H1 (cell line): ENCODE measurements around the gene CARM1. TPM values are rescaled to one million over a fixed set of nuclear protein-coding genes. Genes with fewer than 3 reads are reported as not detected.

Source experiments
- CTCF ChIA-PET: fragments of 300-600 bp; sonication (Branson Sonifier 250); formaldehyde crosslinking; loops from one replicate; lab custom pipeline; 2021; ENCODE audit not compliant: partially characterized antibody; lab: Charles Lee
- POLR2A ChIA-PET: fragments of 300-600 bp; sonication (Branson Sonifier 250); formaldehyde crosslinking; loops from one replicate; lab custom pipeline; 2021; ENCODE audit warnings: inconsistent platforms; ENCODE audit not compliant: partially characterized antibody; lab: Charles Lee
- DNase-seq, 2 experiments: peaks; one replicate each; pipeline versions ENCODE4 v3.0.0 to v3.0.0-alpha.2; 2010 to 2022; ENCODE audit warnings: low spot score in 2 of 2, low read depth in 1 of 2, mixed read lengths in 1 of 2
- FAIRE-seq: peaks from 2 replicates; lab custom pipeline; 2011; peaks lifted over from hg19 to GRCh38; lab: Jason Lieb, UNC
- H2AFZ ChIP-seq: 2 replicates; pipeline ENCODE4 v1.8.1; 2012; ENCODE audit warnings: low read length, inconsistent platforms
- H2AK5ac ChIP-seq: 2 replicates; pipeline ENCODE4 v1.6.1; 2013; ENCODE audit warnings: low read depth, low read length
- H2BK120ac ChIP-seq: replicated peaks from 2 replicates; pipeline ENCODE3; 2013; ENCODE audit warnings: low read depth, low read length, inconsistent platforms
- H2BK12ac ChIP-seq: 2 replicates; pipeline ENCODE4 v1.6.1; 2013; ENCODE audit warnings: low read depth, low read length
- H2BK15ac ChIP-seq: 2 replicates; pipeline ENCODE4 v1.6.1; 2013; ENCODE audit warnings: low read length
- H2BK20ac ChIP-seq: 2 replicates; pipeline ENCODE4 v1.6.1; 2013; ENCODE audit warnings: low read length
- H2BK5ac ChIP-seq: 2 replicates; pipeline ENCODE4 v1.6.1; 2013; ENCODE audit warnings: low read depth, low read length
- H3K14ac ChIP-seq: 2 replicates; pipeline ENCODE4 v1.6.1; 2013; ENCODE audit warnings: inconsistent platforms; ENCODE audit not compliant: insufficient read length
- H3K18ac ChIP-seq: 2 replicates; pipeline ENCODE4 v1.6.1; 2013; ENCODE audit warnings: low read length; ENCODE audit errors: extremely low read depth
- H3K23ac ChIP-seq: 2 replicates; pipeline ENCODE4 v1.6.1; 2013; ENCODE audit warnings: inconsistent platforms; ENCODE audit not compliant: insufficient read length
- H3K23me2 ChIP-seq: 2 replicates; pipeline ENCODE4 v1.6.1; 2013; ENCODE audit warnings: low read depth, low read length
- H3K27ac ChIP-seq: 2 replicates; pipeline ENCODE4 v1.6.1; 2011; ENCODE audit warnings: low read depth, low read length, inconsistent platforms
- H3K27me3 ChIP-seq, 4 experiments: replicated peaks in 1 of 4; 1 replicate in 1 of 4; 2 replicates in 3 of 4; pipeline versions ENCODE4 v1.6.1 to v1.8.1; 2011 to 2013; ENCODE audit warnings: low read length in 3 of 4, mild to moderate bottlenecking in 3 of 4, inconsistent platforms in 2 of 4, mixed read lengths in 2 of 4, moderate library complexity in 1 of 4; ENCODE audit not compliant: control insufficient read depth in 3 of 4, insufficient read depth in 3 of 4; ENCODE audit errors: extremely low read depth in 1 of 4
- H3K36me3 ChIP-seq, 4 experiments: 2 replicates each; pipeline versions ENCODE4 v1.6.1 to v1.8.1; 2011 to 2013; ENCODE audit warnings: mild to moderate bottlenecking in 4 of 4, low read length in 3 of 4, moderate library complexity in 2 of 4, control low read depth in 1 of 4, inconsistent platforms in 1 of 4; ENCODE audit not compliant: insufficient read depth in 4 of 4, control insufficient read depth in 2 of 4
- H3K4ac ChIP-seq: replicated peaks from 2 replicates; pipeline ENCODE3; 2013; ENCODE audit warnings: low read length, low read depth, mixed read lengths, inconsistent platforms; ENCODE audit not compliant: insufficient read length
- H3K4me1 ChIP-seq, 4 experiments: replicated peaks in 1 of 4; 1 replicate in 1 of 4; 2 replicates in 3 of 4; pipeline versions ENCODE4 v1.6.1 to v1.8.1; 2011 to 2013; ENCODE audit warnings: low read length in 3 of 4, inconsistent platforms in 2 of 4, mixed read lengths in 1 of 4; ENCODE audit not compliant: insufficient read depth in 4 of 4, control insufficient read depth in 3 of 4
- H3K4me2 ChIP-seq, 2 experiments: 2 replicates each; pipeline versions ENCODE4 v1.6.1 to v1.8.1; 2011 to 2013; ENCODE audit warnings: low read depth in 2 of 2, low read length in 2 of 2, control low read depth in 1 of 2, inconsistent platforms in 1 of 2, mild to moderate bottlenecking in 1 of 2; ENCODE audit not compliant: insufficient read depth in 1 of 2
- H3K4me3 ChIP-seq, 4 experiments: fragments of 200-600, 300-600 bp in 1 of 4; sonication (generic), shearing (Covaris generic), sonication (Bioruptor Twin) in 1 of 4; 2 replicates each; pipeline versions ENCODE4 v1.5.1 to v1.8.1; 2011 to 2016; ENCODE audit warnings: low read length in 4 of 4, low read depth in 3 of 4, control low read depth in 2 of 4, inconsistent platforms in 2 of 4, mild to moderate bottlenecking in 2 of 4, mixed read lengths in 1 of 4, moderate library complexity in 1 of 4; ENCODE audit not compliant: insufficient read depth in 2 of 4; ENCODE audit errors: extremely low read depth in 1 of 4
- H3K56ac ChIP-seq: replicated peaks from 2 replicates; pipeline ENCODE3; 2013; ENCODE audit warnings: low read depth, mild to moderate bottlenecking, mixed read lengths, low read length, inconsistent platforms; ENCODE audit not compliant: insufficient read length
- H3K79me1 ChIP-seq: 2 replicates; pipeline ENCODE4 v1.6.1; 2013; ENCODE audit warnings: low read depth, low read length, control low read depth
- H3K79me2 ChIP-seq, 2 experiments: 2 replicates each; pipeline versions ENCODE4 v1.6.1 to v1.8.1; 2012 to 2013; ENCODE audit warnings: low read length in 2 of 2, mild to moderate bottlenecking in 2 of 2, inconsistent platforms in 1 of 2; ENCODE audit not compliant: insufficient read depth in 2 of 2, control insufficient read depth in 1 of 2
- H3K9ac ChIP-seq, 4 experiments: replicated peaks in 1 of 4; 1 replicate in 1 of 4; 2 replicates in 3 of 4; pipeline versions ENCODE4 v1.6.1 to v1.8.1; 2011 to 2013; ENCODE audit warnings: low read depth in 3 of 4, low read length in 3 of 4, control low read depth in 2 of 4, mild to moderate bottlenecking in 2 of 4, moderate library complexity in 2 of 4, inconsistent platforms in 1 of 4; ENCODE audit errors: extremely low read depth in 1 of 4
- H3K9me3 ChIP-seq, 2 experiments: 2 replicates each; pipeline versions ENCODE4 v1.6.1 to v1.8.1; 2012 to 2013; ENCODE audit warnings: mild to moderate bottlenecking in 2 of 2, moderate library complexity in 2 of 2, control low read depth in 1 of 2, inconsistent platforms in 1 of 2, low read depth in 1 of 2, low read length in 1 of 2, mixed read lengths in 1 of 2; ENCODE audit not compliant: insufficient read depth in 2 of 2
- H4K20me1 ChIP-seq, 2 experiments: replicated peaks in 1 of 2; 2 replicates each; pipeline versions ENCODE3 to v1.8.1; 2011 to 2013; ENCODE audit warnings: inconsistent platforms in 2 of 2, low read length in 2 of 2, mild to moderate bottlenecking in 1 of 2; ENCODE audit not compliant: insufficient read depth in 2 of 2, control insufficient read depth in 1 of 2
- H4K5ac ChIP-seq: 2 replicates; pipeline ENCODE4 v1.6.1; 2013; ENCODE audit warnings: low read length, low read depth, mixed read lengths, inconsistent platforms; ENCODE audit not compliant: insufficient read length
- H4K8ac ChIP-seq: 2 replicates; pipeline ENCODE4 v1.8.0; 2013; ENCODE audit warnings: mild to moderate bottlenecking, moderate library complexity, low read length, inconsistent platforms; ENCODE audit not compliant: insufficient read depth; ENCODE audit errors: extremely low read depth
- H4K91ac ChIP-seq: replicated peaks from 2 replicates; pipeline ENCODE3; 2013; ENCODE audit warnings: low read length, mixed read lengths, inconsistent platforms; ENCODE audit not compliant: insufficient read length
- ASH2L ChIP-seq: fragments of 200-600, 300-600 bp; sonication (generic); IDR thresholded peaks from one replicate; pipeline ENCODE4 v1.7.1; 2017; ENCODE audit warnings: low read length
- EZH2 ChIP-seq: fragments of 200-600 bp; sonication (generic); IDR thresholded peaks from 2 replicates; pipeline ENCODE4 v1.7.1; 2012; ENCODE audit warnings: low read depth, mild to moderate bottlenecking, moderate library complexity, low read length, inconsistent platforms; ENCODE audit not compliant: severe bottlenecking
- GTF2F1 ChIP-seq: IDR thresholded peaks from 2 replicates; pipeline ENCODE4 v1.6.1; 2012; ENCODE audit warnings: low read depth, low read length, improper control_type of control experiment, borderline replicate concordance
- RBBP5 ChIP-seq: IDR thresholded peaks from 2 replicates; pipeline ENCODE4 v1.7.1; 2012; ENCODE audit warnings: low read depth, mild to moderate bottlenecking, inconsistent platforms, low read length, moderate library complexity, borderline replicate concordance
- WGBS, 2 experiments: shearing (Covaris generic) in 1 of 2; methylation state at CpG; one replicate each; pipeline versions ENCODE4 v1.1.6 to v1.1.7; 2013 to 2015; ENCODE audit warnings: low lambda C conversion rate in 2 of 2, mixed read lengths in 2 of 2, inconsistent platforms in 1 of 2, low coverage in 1 of 2, missing lambda C conversion rate in 1 of 2; ENCODE audit not compliant: insufficient replicate concordance in 2 of 2, insufficient coverage in 1 of 2, insufficient read length in 1 of 2; ENCODE audit errors: extremely low coverage in 1 of 2, missing lambda C conversion rate in 1 of 2; 5-methylcytosine and 5-hydroxymethylcytosine counted together
- polyA plus RNA-seq, 7 experiments: library from polyadenylated mRNA; depleted of rRNA in 3 of 7; stranded (reverse) in 5 of 7; unstranded in 2 of 7; fragments of >200 nt in 5 of 7; fragments of 200-250 nt in 2 of 7; gene quantifications; 1 replicate in 5 of 7; 2 replicates in 1 of 7; 4 replicates in 1 of 7; pipeline versions ENCODE4 v1.2.1 to v1.2.3, GENCODE V29; 2011 to 2013; ENCODE audit warnings: missing spikeins in 2 of 7, mixed read lengths in 2 of 7
- total RNA-seq: library from RNA; stranded (reverse); fragmentation: NEBNext Ultra II Directional; extraction: Animal tissue kit (Norgen Biotek cat#: 25700); gene quantifications from 2 replicates; pipeline ENCODE4 v1.2.1, GENCODE V29; 2021

Gene CARM1
- total and polyA plus RNA-seq, 2 of the 8 experiments (the other 6 are each of a cell fraction or from before 2014, with no cell fraction given) = 134 to 164 TPM

DNA sequence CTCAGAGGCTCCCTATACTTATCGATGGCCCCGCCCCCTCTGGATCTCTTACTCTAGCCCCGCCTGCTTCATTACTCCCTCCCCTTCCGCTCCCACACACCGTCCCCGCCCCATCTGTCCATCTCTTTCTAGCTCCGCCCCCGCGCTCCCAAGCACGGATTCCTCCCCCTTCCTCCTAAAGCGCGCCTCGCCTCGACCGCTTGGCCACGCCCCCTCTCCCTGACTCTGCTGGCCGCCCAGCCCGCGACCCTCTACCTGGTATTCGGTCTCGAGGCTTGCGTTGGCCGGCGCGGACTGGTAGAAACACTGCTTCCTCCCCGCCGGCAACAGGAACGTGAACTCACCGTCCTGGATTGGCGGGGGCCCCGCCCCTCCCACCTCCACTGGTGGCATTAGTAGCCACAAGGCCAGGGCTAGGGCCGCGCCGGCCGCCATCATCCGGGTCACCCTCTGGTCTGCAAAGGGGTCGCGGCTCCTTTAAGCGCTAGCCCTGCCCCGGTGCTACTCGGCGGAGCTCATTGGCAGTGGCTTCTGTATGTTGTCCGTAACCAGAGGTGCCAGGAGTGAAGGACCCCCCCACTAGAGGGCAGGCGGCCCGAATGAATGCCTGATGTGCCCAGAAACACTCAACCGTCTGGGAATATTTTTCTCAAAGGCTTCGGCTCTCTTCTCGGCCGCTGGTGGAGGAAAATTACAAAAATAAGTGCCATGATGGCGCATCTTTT is 35.4 kb upstream of the CARM1 start, which contains the start of gene TMED1:
TMED1 (minus strand) TSS at position 459 of the 725 bp plus-strand sequence; CDS start at position 438, 21 bp downstream.
- peak within 1 kb of the TSS; percentile 99 for H4K5ac ChIP-seq
- peaks cover 4% of the 10 kb centered on the region; the same call in 1 of the 2 replicates for H3K79me1 ChIP-seq
- H3K14ac ChIP-seq = peak within 1 kb of the TSS; percentile 100
- peak within 1 kb of the TSS; percentile 97 for H3K18ac ChIP-seq
- no peaks in the 10 kb centered on the region for H3K79me2 ChIP-seq
- no peak within 1 kb of the TSS; the same call in 1 of the 2 replicates for H2BK12ac ChIP-seq
- WGBS, 2 experiments = 0% methylated on average over 29 of the region's 50 CpGs; no CpG with 5 or more reads in 1 of the 2 experiments
- peak; percentile 99 to 100 for DNase-seq
- H3K4me1 ChIP-seq = peaks cover 3 to 10% (median 6%) of the 10 kb centered on the region in 4 experiments
- H3K4me2 ChIP-seq = peak within 1 kb of the TSS; percentile 78 to 81
- peak within 1 kb of the TSS; percentile 12; the same call in 1 of the 2 replicates for H2AFZ ChIP-seq
- peak within 1 kb of the TSS; percentile 7; the same call in 1 of the 2 replicates for H2AK5ac ChIP-seq
- H3K27ac ChIP-seq = peak within 1 kb of the TSS; percentile 97
- H3K4me3 ChIP-seq = peak within 1 kb of the TSS; percentile 58 to 92 (median 76)
- POLR2A ChIA-PET = interaction anchor here (0.6 to 3.3 kb wide), 36 partner anchors 8 to 177 kb away, joined by 3 to 24 read pairs (median 4); partner anchors contain the start of genes C19orf38, DNM2, QTRT1 and SMARCA4
- no peak within 1 kb of the TSS for H2BK20ac ChIP-seq
- CTCF ChIA-PET = interaction anchor here (0.6 to 7.1 kb wide), 8 partner anchors 14 to 118 kb away, joined by 3 to 77 read pairs (median 4); partner anchors contain the start of gene DNM2
- peaks cover 0 to 10% of the 10 kb centered on the region in 2 experiments for H4K20me1 ChIP-seq
- H2BK120ac ChIP-seq = peak within 1 kb of the TSS; percentile 64
- peak within 1 kb of the TSS; percentile 100 for H4K8ac ChIP-seq
- peak within 1 kb of the TSS; percentile 99 for H2BK5ac ChIP-seq
- H3K36me3 ChIP-seq = peaks cover 0 to 21% (median 5%) of the 10 kb centered on the region in 4 experiments; a peak in 6 of 8 replicates
- H3K9me3 ChIP-seq = peaks cover 0 to 4% of the 10 kb centered on the region in 2 experiments; a peak in 1 of 4 replicates
- H2BK15ac ChIP-seq = peak within 1 kb of the TSS; percentile 95; the same call in 1 of the 2 replicates
- H3K56ac ChIP-seq = peak within 1 kb of the TSS; percentile 99
- no peak for FAIRE-seq
- H3K9ac ChIP-seq = peak within 1 kb of the TSS; percentile 54 to 95 (median 94)
- peaks cover 8% of the 10 kb centered on the region; the same call in 1 of the 2 replicates for H3K23me2 ChIP-seq
- peaks cover 0 to 4% (median 0%) of the 10 kb centered on the region in 4 experiments; a peak in 1 of 7 replicates for H3K27me3 ChIP-seq
- H3K4ac ChIP-seq = peak within 1 kb of the TSS; percentile 94
- peak within 1 kb of the TSS; percentile 99 for H4K91ac ChIP-seq
- H3K23ac ChIP-seq = no peak within 1 kb of the TSS
- TF ChIP-seq RBBP5 (no peak), ASH2L (peak; percentile 92), GTF2F1 (no peak), EZH2 (no peak)
